Stimulated activated CD8-positive, alpha-beta memory T cell treated with anti-CD3 and anti-CD28 coated beads, Interleukin-4, amount 100 ng/mL, for 48 hours (primary cell): Measurements from ENCODE around the gene PLEKHH2.
A peak's percentile ranks its signal among the peaks of the same experiment; 100 is the strongest.
"Not testable (repeated sequence)": the region's sequence is repeated elsewhere in the genome, so short reads cannot be mapped to it uniquely, and the experiment has no call there.

Source experiments
- DNase-seq: peaks from one replicate; pipeline ENCODE4 v3.0.0-alpha.2; 2020

PLEKHH2 gene

GRCh38 chr2:43724728-43725526 lies 87.9 kb downstream of the PLEKHH2 start:
- DNase-seq: no peak

- DNase-seq: no peak
Measured at GRCh38 chr2:43725711-43726246, 88.7 kb downstream of the PLEKHH2 start.

GRCh38 chr2:43726961-43727633 lies 90.0 kb downstream of the PLEKHH2 start:
- not testable (repeated sequence) for DNase-seq

- no peak for DNase-seq
Measured at GRCh38 chr2:43727634-43728014, 90.6 kb downstream of the PLEKHH2 start.

- no peak for DNase-seq
Measured at GRCh38 chr2:43729491-43730174, 92.6 kb downstream of the PLEKHH2 start.

- no peak for DNase-seq
Measured at GRCh38 chr2:43731211-43731610, 94.2 kb downstream of the PLEKHH2 start.

- no peak for DNase-seq
Measured at GRCh38 chr2:43736637-43737036, 99.6 kb downstream of the PLEKHH2 start.

- DNase-seq: no peak
Measured at GRCh38 chr2:43737097-43737854, 100.2 kb downstream of the PLEKHH2 start.

- no peak for DNase-seq
Measured at GRCh38 chr2:43737855-43738254, 100.8 kb downstream of the PLEKHH2 start.

- no peak for DNase-seq
Measured at GRCh38 chr2:43738257-43738656, 101.2 kb downstream of the PLEKHH2 start.

- DNase-seq: no peak
Measured at GRCh38 chr2:43743706-43744105, 106.6 kb downstream of the PLEKHH2 start.

- no peak for DNase-seq
Measured at GRCh38 chr2:43745457-43745856, 108.4 kb downstream of the PLEKHH2 start.

- DNase-seq: peak; percentile 54
Measured at GRCh38 chr2:43748333-43748732, 111.3 kb downstream of the PLEKHH2 start.

- no peak for DNase-seq
Measured at GRCh38 chr2:43749583-43749982, 112.5 kb downstream of the PLEKHH2 start.

GRCh38 chr2:43751476-43751990 lies 114.5 kb downstream of the PLEKHH2 start:
- DNase-seq: no peak

GRCh38 chr2:43752302-43752701 lies 115.2 kb downstream of the PLEKHH2 start:
- DNase-seq: no peak

- DNase-seq: no peak
Measured at GRCh38 chr2:43754180-43754579, 117.1 kb downstream of the PLEKHH2 start.

GRCh38 chr2:43758739-43759138 lies 121.7 kb downstream of the PLEKHH2 start:
- no peak for DNase-seq

GRCh38 chr2:43759195-43759594 lies 122.1 kb downstream of the PLEKHH2 start:
- DNase-seq: no peak

- DNase-seq: no peak
Measured at GRCh38 chr2:43762286-43762685, 125.2 kb downstream of the PLEKHH2 start.

GRCh38 chr2:43763091-43763490 lies 126.0 kb downstream of the PLEKHH2 start:
- no peak for DNase-seq

- no peak for DNase-seq
Measured at GRCh38 chr2:43764086-43764705, 127.1 kb downstream of the PLEKHH2 start.
